Stimulated activated CD4-positive, alpha-beta T cell treated with anti-CD3 and anti-CD28 coated beads, Interleukin-15, amount 100 ng/mL, for 1 hour (primary cell): ENCODE results near the gene LMAN2L.

Experiments
- DNase-seq, 2 donors: peaks; one replicate each; pipeline ENCODE4 v3.0.0-alpha.2; 2020; ENCODE audit warnings: low read depth in 1 of 2, low spot score in 1 of 2

Gene LMAN2L

DNA sequence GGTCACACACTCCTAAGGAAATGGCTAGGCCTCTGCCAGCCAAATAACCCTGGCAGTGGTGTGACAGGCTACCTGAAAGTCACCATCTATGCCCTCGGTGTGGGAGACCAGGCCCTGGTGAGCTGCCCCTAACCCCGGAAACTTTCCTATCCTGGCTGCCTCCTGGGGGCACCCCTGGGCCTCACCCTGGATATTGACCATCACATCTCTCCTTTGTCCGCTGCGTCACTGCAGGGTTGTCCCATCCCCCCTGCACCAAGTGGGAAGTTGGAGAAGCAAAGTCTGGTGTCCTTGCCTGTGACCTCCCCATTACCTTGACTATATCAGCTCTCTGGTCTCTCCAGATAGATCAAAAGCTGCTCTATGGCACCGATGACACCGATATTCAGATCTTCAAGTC lies 78.5 kb downstream of the LMAN2L start:
- DNase-seq = no peak

- DNase-seq = no peak
Observed at GRCh38 chr2:96656540-96656939, 83.3 kb downstream of the LMAN2L start.
